ENCODE data around the gene SH2D2A. TPM values are rescaled to one million over a fixed set of nuclear protein-coding genes. Genes with fewer than 3 reads are reported as not detected.
A peak's percentile ranks its signal among the peaks of the same experiment; 100 is the strongest.

Gene SH2D2A
- total and polyA plus RNA-seq, 2 donors = 17.9 to 44.8 TPM

- no peak overlapping the region for H3K4me3 ChIP-seq (ENCODE audit: low read length in 2 of 2)
- peaks cover 26 to 51% of the 10 kb centered on the region in 2 donors for H3K4me1 ChIP-seq (ENCODE audit: control insufficient read depth in 2 of 2, insufficient read depth in 2 of 2, low read length in 2 of 2)
- peaks cover 47 to 50% of the 10 kb centered on the region in 2 donors for H3K36me3 ChIP-seq (ENCODE audit: control insufficient read depth in 2 of 2, insufficient read depth in 2 of 2, low read length in 1 of 2)
- no peaks in the 10 kb centered on the region for H3K9me3 ChIP-seq (ENCODE audit: control insufficient read depth in 2 of 2, insufficient read depth in 1 of 2, low read length in 1 of 2)
- no peak for DNase-seq (ENCODE audit: low read depth in 6 of 9, low spot score in 9 of 9)
- H3K27ac ChIP-seq (ENCODE audit: low read depth in 1 of 2, low read length in 1 of 2) = no peak overlapping the region
- 90% methylated on average over 4 of the region's 4 CpGs for WGBS
- H3K27me3 ChIP-seq (ENCODE audit: control insufficient read depth in 2 of 2, insufficient read depth in 1 of 2, low read length in 1 of 2) = no peaks in the 10 kb centered on the region
These were observed 5.5 kb downstream of the SH2D2A start for GRCh38 chr1:156811168-156811567.

GRCh38 chr1:156809711-156810366 lies 6.8 kb downstream of the SH2D2A start:
- peaks cover 49 to 55% of the 10 kb centered on the region in 2 donors for H3K36me3 ChIP-seq (ENCODE audit: control insufficient read depth in 2 of 2, insufficient read depth in 2 of 2, low read length in 1 of 2)
- no peak for DNase-seq (ENCODE audit: low read depth in 6 of 9, low spot score in 9 of 9)
- H3K27ac ChIP-seq (ENCODE audit: low read depth in 1 of 2, low read length in 1 of 2) = no peak overlapping the region
- 98% methylated on average over 7 of the region's 7 CpGs for WGBS
- H3K27me3 ChIP-seq (ENCODE audit: control insufficient read depth in 2 of 2, insufficient read depth in 1 of 2, low read length in 1 of 2) = no peaks in the 10 kb centered on the region
- no peak overlapping the region for H3K4me3 ChIP-seq (ENCODE audit: low read length in 2 of 2)
- no peaks in the 10 kb centered on the region for H3K9me3 ChIP-seq (ENCODE audit: control insufficient read depth in 2 of 2, insufficient read depth in 1 of 2, low read length in 1 of 2)
- peaks cover 18 to 38% of the 10 kb centered on the region in 2 donors for H3K4me1 ChIP-seq (ENCODE audit: control insufficient read depth in 2 of 2, insufficient read depth in 2 of 2, low read length in 2 of 2)

DNA sequence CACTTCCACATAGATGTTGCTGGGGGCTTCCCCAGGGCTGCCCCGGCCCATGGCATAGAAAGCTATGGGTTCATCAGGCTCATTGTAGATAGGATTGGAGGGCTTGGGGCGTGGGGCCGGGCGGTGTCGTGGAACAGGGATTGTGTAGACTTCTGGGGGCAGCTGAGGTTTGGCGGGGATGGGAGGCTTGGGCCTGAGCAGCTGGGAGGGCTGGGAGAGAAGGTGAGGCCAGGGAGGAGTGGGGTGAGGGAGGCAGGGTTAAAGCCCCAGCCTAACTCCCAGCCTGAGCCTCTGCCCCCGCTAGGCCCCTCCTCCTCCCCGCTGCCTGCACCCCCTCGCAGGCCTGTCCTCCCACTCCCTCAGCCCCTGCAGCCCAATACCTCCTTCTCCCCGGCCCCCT lies 7.4 kb downstream of the SH2D2A start:
- no peak overlapping the region for H3K27ac ChIP-seq (ENCODE audit: low read depth in 1 of 2, low read length in 1 of 2)
- DNase-seq (ENCODE audit: low read depth in 6 of 9, low spot score in 9 of 9) = no peak
- H3K4me1 ChIP-seq (ENCODE audit: control insufficient read depth in 2 of 2, insufficient read depth in 2 of 2, low read length in 2 of 2) = peaks cover 12 to 32% of the 10 kb centered on the region in 2 donors
- no peaks in the 10 kb centered on the region for H3K27me3 ChIP-seq (ENCODE audit: control insufficient read depth in 2 of 2, insufficient read depth in 1 of 2, low read length in 1 of 2)
- H3K4me3 ChIP-seq (ENCODE audit: low read length in 2 of 2) = no peak overlapping the region
- H3K9me3 ChIP-seq (ENCODE audit: control insufficient read depth in 2 of 2, insufficient read depth in 1 of 2, low read length in 1 of 2) = no peaks in the 10 kb centered on the region
- H3K36me3 ChIP-seq (ENCODE audit: control insufficient read depth in 2 of 2, insufficient read depth in 2 of 2, low read length in 1 of 2) = peaks cover 49 to 55% of the 10 kb centered on the region in 2 donors
- WGBS = 95% methylated on average over 10 of the region's 10 CpGs

GRCh38 chr1:156808186-156809030 lies 8.2 kb downstream of the SH2D2A start:
- WGBS = 94% methylated on average over 16 of the region's 16 CpGs
- H3K27me3 ChIP-seq (ENCODE audit: control insufficient read depth in 2 of 2, insufficient read depth in 1 of 2, low read length in 1 of 2) = no peaks in the 10 kb centered on the region
- H3K9me3 ChIP-seq (ENCODE audit: control insufficient read depth in 2 of 2, insufficient read depth in 1 of 2, low read length in 1 of 2) = no peaks in the 10 kb centered on the region
- peaks cover 4 to 31% of the 10 kb centered on the region in 2 donors for H3K4me1 ChIP-seq (ENCODE audit: control insufficient read depth in 2 of 2, insufficient read depth in 2 of 2, low read length in 2 of 2)
- H3K4me3 ChIP-seq (ENCODE audit: low read length in 2 of 2) = no peak overlapping the region
- no peak for DNase-seq (ENCODE audit: low read depth in 6 of 9, low spot score in 9 of 9)
- peaks cover 50 to 55% of the 10 kb centered on the region in 2 donors for H3K36me3 ChIP-seq (ENCODE audit: control insufficient read depth in 2 of 2, insufficient read depth in 2 of 2, low read length in 1 of 2)
- no peak overlapping the region for H3K27ac ChIP-seq (ENCODE audit: low read depth in 1 of 2, low read length in 1 of 2)

GRCh38 chr1:156807627-156808026 lies 9.0 kb downstream of the SH2D2A start:
- Histone ChIP-seq H3K36me3 (ENCODE audit: control insufficient read depth in 2 of 2, insufficient read depth in 2 of 2, low read length in 1 of 2) (peaks cover 45 to 50% of the 10 kb centered on the region in 2 donors), H3K27ac (ENCODE audit: low read depth in 1 of 2, low read length in 1 of 2) (no peak overlapping the region), H3K4me1 (ENCODE audit: control insufficient read depth in 2 of 2, insufficient read depth in 2 of 2, low read length in 2 of 2) (peaks cover 0 to 28% of the 10 kb centered on the region in 2 donors), H3K9me3 (ENCODE audit: control insufficient read depth in 2 of 2, insufficient read depth in 1 of 2, low read length in 1 of 2) (no peaks in the 10 kb centered on the region), H3K27me3 (ENCODE audit: control insufficient read depth in 2 of 2, insufficient read depth in 1 of 2, low read length in 1 of 2) (no peaks in the 10 kb centered on the region), H3K4me3 (ENCODE audit: low read length in 2 of 2) (no peak overlapping the region)
- 84% methylated on average over 2 of the region's 2 CpGs for WGBS
- DNase-seq (ENCODE audit: low read depth in 6 of 9, low spot score in 9 of 9) = no peak

GRCh38 chr1:156806512-156807440 lies 9.9 kb downstream of the SH2D2A start:
- DNase-seq (ENCODE audit: low read depth in 6 of 9, low spot score in 9 of 9) = no peak
- Histone ChIP-seq H3K36me3 (ENCODE audit: control insufficient read depth in 2 of 2, insufficient read depth in 2 of 2, low read length in 1 of 2) (peaks cover 42 to 45% of the 10 kb centered on the region in 2 donors), H3K9me3 (ENCODE audit: control insufficient read depth in 2 of 2, insufficient read depth in 1 of 2, low read length in 1 of 2) (no peaks in the 10 kb centered on the region), H3K4me1 (ENCODE audit: control insufficient read depth in 2 of 2, insufficient read depth in 2 of 2, low read length in 2 of 2) (peaks cover 0 to 26% of the 10 kb centered on the region in 2 donors), H3K27me3 (ENCODE audit: control insufficient read depth in 2 of 2, insufficient read depth in 1 of 2, low read length in 1 of 2) (no peaks in the 10 kb centered on the region), H3K4me3 (ENCODE audit: low read length in 2 of 2) (no peak overlapping the region), H3K27ac (ENCODE audit: low read depth in 1 of 2, low read length in 1 of 2) (no peak overlapping the region)
- 97% methylated on average over 7 of the region's 7 CpGs for WGBS

- 96% methylated on average over 3 of the region's 3 CpGs for WGBS
- H3K27ac ChIP-seq (ENCODE audit: low read depth in 1 of 2, low read length in 1 of 2) = peak overlapping the region in 1 of 2 donors; percentile 68
- no peaks in the 10 kb centered on the region for H3K27me3 ChIP-seq (ENCODE audit: control insufficient read depth in 2 of 2, insufficient read depth in 1 of 2, low read length in 1 of 2)
- no peaks in the 10 kb centered on the region for H3K9me3 ChIP-seq (ENCODE audit: control insufficient read depth in 2 of 2, insufficient read depth in 1 of 2, low read length in 1 of 2)
- H3K36me3 ChIP-seq (ENCODE audit: control insufficient read depth in 2 of 2, insufficient read depth in 2 of 2, low read length in 1 of 2) = peaks cover 46% of the 10 kb centered on the region in 2 donors
- H3K4me3 ChIP-seq (ENCODE audit: low read length in 2 of 2) = no peak overlapping the region
- DNase-seq (ENCODE audit: low read depth in 6 of 9, low spot score in 9 of 9) = no peak
- H3K4me1 ChIP-seq (ENCODE audit: control insufficient read depth in 2 of 2, insufficient read depth in 2 of 2, low read length in 2 of 2) = peaks cover 0 to 30% of the 10 kb centered on the region in 2 donors
These were observed 10.7 kb downstream of the SH2D2A start for GRCh38 chr1:156805766-156806511.

- H3K9me3 ChIP-seq (ENCODE audit: control insufficient read depth in 2 of 2, insufficient read depth in 1 of 2, low read length in 1 of 2) = no peaks in the 10 kb centered on the region
- WGBS = 66% methylated on average over 6 of the region's 6 CpGs
- no peak overlapping the region for H3K4me3 ChIP-seq (ENCODE audit: low read length in 2 of 2)
- peaks cover 0 to 33% of the 10 kb centered on the region in 2 donors for H3K4me1 ChIP-seq (ENCODE audit: control insufficient read depth in 2 of 2, insufficient read depth in 2 of 2, low read length in 2 of 2)
- no peak for DNase-seq (ENCODE audit: low read depth in 6 of 9, low spot score in 9 of 9)
- H3K27ac ChIP-seq (ENCODE audit: low read depth in 1 of 2, low read length in 1 of 2) = peak overlapping the region; percentile 53 to 68
- H3K27me3 ChIP-seq (ENCODE audit: control insufficient read depth in 2 of 2, insufficient read depth in 1 of 2, low read length in 1 of 2) = no peaks in the 10 kb centered on the region
- peaks cover 53 to 56% of the 10 kb centered on the region in 2 donors for H3K36me3 ChIP-seq (ENCODE audit: control insufficient read depth in 2 of 2, insufficient read depth in 2 of 2, low read length in 1 of 2)
These were observed 11.9 kb downstream of the SH2D2A start for GRCh38 chr1:156804572-156805243.
